CD8-positive, alpha-beta memory T cell (primary cell): ENCODE results near the gene ECSCR. TPM values are rescaled to one million over a fixed set of nuclear protein-coding genes. Genes with fewer than 3 reads are reported as not detected.
A peak's percentile ranks its signal among the peaks of the same experiment; 100 is the strongest.
"Not testable (repeated sequence)": the region's sequence is repeated elsewhere in the genome, so short reads cannot be mapped to it uniquely, and the experiment has no call there.

Experiments
- CTCF ChIA-PET: fragments of 350-600 bp; sonication (Branson Sonifier 250); formaldehyde crosslinking; loops from one replicate; lab custom pipeline; 2021; ENCODE audit warnings: antibody characterized with exemption; lab: Charles Lee
- POLR2A ChIA-PET: fragments of 350-600 bp; sonication (Branson Sonifier 250); formaldehyde crosslinking; loops from one replicate; lab custom pipeline; 2021; ENCODE audit warnings: antibody characterized with exemption; lab: Charles Lee
- DNase-seq, 5 donors: peaks; one replicate each; pipeline versions ENCODE4 v3.0.0 to v3.0.0-alpha.2; 2020 to 2022; ENCODE audit warnings: mixed read lengths in 1 of 5
- H3K27ac ChIP-seq: one replicate; pipeline ENCODE4 v1.7.0; 2013; ENCODE audit warnings: low read depth, mild to moderate bottlenecking, low read length, moderate library complexity
- H3K27me3 ChIP-seq: 2 replicates; pipeline ENCODE4 v1.7.0; 2013; ENCODE audit warnings: low read length, mild to moderate bottlenecking; ENCODE audit not compliant: insufficient read depth, poor library complexity, severe bottlenecking
- H3K36me3 ChIP-seq: 2 replicates; pipeline ENCODE4 v1.7.0; 2013; ENCODE audit warnings: mild to moderate bottlenecking, low read length, moderate library complexity; ENCODE audit not compliant: insufficient read depth
- H3K4me1 ChIP-seq: 2 replicates; pipeline ENCODE4 v1.7.0; 2013; ENCODE audit warnings: mild to moderate bottlenecking, low read length, moderate library complexity; ENCODE audit not compliant: insufficient read depth
- H3K4me3 ChIP-seq: 2 replicates; pipeline ENCODE4 v1.7.0; 2013; ENCODE audit warnings: mild to moderate bottlenecking, low read length
- H3K9me3 ChIP-seq: 2 replicates; pipeline ENCODE4 v1.7.0; 2013; ENCODE audit warnings: mild to moderate bottlenecking, low read length
- H3K27ac Mint-ChIP-seq, 8 donors: one replicate each; pipeline ENCODE4 v1.8.0; 2020 to 2021; ENCODE audit warnings: mixed read lengths in 8 of 8, mild to moderate bottlenecking in 6 of 8, inconsistent platforms in 3 of 8, moderate library complexity in 3 of 8
- H3K27me3 Mint-ChIP-seq, 2 donors: one replicate each; pipeline ENCODE4 v1.8.0; 2020 to 2021; ENCODE audit warnings: mixed read lengths in 2 of 2, mild to moderate bottlenecking in 1 of 2, moderate library complexity in 1 of 2
- H3K36me3 Mint-ChIP-seq, 3 donors: one replicate each; pipeline ENCODE4 v1.8.0; 2020 to 2021; ENCODE audit warnings: mixed read lengths in 3 of 3, inconsistent platforms in 1 of 3, mild to moderate bottlenecking in 1 of 3
- H3K4me1 Mint-ChIP-seq, 3 donors: one replicate each; pipeline ENCODE4 v1.8.0; 2020 to 2021; ENCODE audit warnings: mixed read lengths in 3 of 3, inconsistent platforms in 1 of 3, mild to moderate bottlenecking in 1 of 3
- H3K4me3 Mint-ChIP-seq, 7 donors: one replicate each; pipeline ENCODE4 v1.8.0; 2020 to 2021; ENCODE audit warnings: mixed read lengths in 7 of 7, mild to moderate bottlenecking in 6 of 7, moderate library complexity in 4 of 7, inconsistent platforms in 2 of 7
- H3K9me3 Mint-ChIP-seq, 5 donors: one replicate each; pipeline ENCODE4 v1.8.0; 2020 to 2022; ENCODE audit warnings: mixed read lengths in 5 of 5, mild to moderate bottlenecking in 3 of 5, moderate library complexity in 2 of 5, inconsistent platforms in 1 of 5
- polyA plus RNA-seq: library from polyadenylated mRNA; unstranded; fragments of 300-500 nt; fragmentation: Illumina TruSeq; gene quantifications from one replicate; pipeline ENCODE4 v1.2.3, GENCODE V29; 2021
- total RNA-seq, 2 experiments: library from RNA; stranded (reverse); gene quantifications; one replicate each; pipeline ENCODE4 v1.2.3, GENCODE V29; 2021

The ECSCR gene
- total and polyA plus RNA-seq, 3 experiments from 2014 or later: 0.82 to 0.83 TPM; not detected in 1

DNA sequence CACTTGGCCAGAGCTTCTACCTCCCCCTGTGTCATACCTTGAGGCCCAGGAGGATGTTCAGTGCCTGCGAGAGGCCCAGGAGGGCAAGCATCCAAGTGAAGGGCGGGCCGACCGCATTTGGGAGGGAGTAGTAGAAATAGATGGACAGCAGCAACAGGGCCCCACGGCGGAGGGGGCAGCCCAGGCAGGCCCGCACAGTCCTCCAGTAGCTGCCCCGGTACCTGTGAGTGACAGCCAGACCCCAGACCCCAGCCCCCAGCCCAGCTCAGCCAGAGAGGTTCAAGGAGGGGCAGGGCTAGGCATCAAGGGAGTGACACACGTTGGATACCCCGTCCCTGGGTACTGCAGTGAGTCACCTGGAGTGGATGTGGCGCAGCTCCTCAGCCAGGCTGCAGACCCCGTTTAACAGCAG lies 18.6 kb upstream of the ECSCR start:
- Mint-ChIP-seq H3K9me3 (no peaks in the 10 kb centered on the region), H3K4me1 (peaks cover 30 to 55% (median 52%) of the 10 kb centered on the region in 3 donors), H3K27ac (peak overlapping the region; percentile 75 to 97 (median 88)), H3K4me3 (peak overlapping the region; percentile 86 to 90 (median 88)), H3K36me3 (peaks cover 0 to 42% (median 4%) of the 10 kb centered on the region in 3 donors), H3K27me3 (no peaks in the 10 kb centered on the region)
- H3K27ac ChIP-seq: peak overlapping the region; percentile 82
- peaks cover 27% of the 10 kb centered on the region for H3K36me3 ChIP-seq
- ChIA-PET POLR2A (interaction anchor here (0.6 to 2.3 kb wide), 8 partner anchors 10 to 1016 kb away, joined by 3 to 18 read pairs (median 4); partner anchors contain the start of genes CXXC5, DNAJC18, EGR1 and SMIM33), CTCF (interaction anchor here (1.1 to 3.1 kb wide), 5 partner anchors 10 to 61 kb away, joined by 3 to 26 read pairs (median 7); partner anchors contain the start of gene SMIM33)
- no peak for DNase-seq
- peaks cover 56% of the 10 kb centered on the region for H3K4me1 ChIP-seq
- no peaks in the 10 kb centered on the region for H3K27me3 ChIP-seq
- peak overlapping the region; percentile 94 for H3K4me3 ChIP-seq
- H3K9me3 ChIP-seq: no peaks in the 10 kb centered on the region

DNA sequence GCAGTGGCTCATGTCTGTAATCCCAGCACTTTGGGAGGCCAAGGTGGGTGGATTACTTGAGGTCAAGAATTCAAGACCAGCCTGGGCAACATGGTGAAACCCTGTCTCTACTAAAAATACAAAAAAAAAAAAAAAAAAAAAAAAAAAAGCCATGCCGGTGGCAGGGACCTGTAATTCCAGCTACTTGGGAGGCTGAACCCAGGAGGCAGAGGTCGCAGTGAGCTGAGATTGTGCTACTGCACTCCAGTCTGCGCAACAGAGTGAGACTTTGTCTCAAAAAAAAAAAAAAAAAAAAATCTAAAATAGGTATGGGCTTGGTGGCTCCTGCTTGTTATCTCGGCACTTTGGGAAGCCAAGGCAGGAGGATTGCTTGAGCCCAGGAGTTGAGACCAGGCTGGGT lies 17.2 kb upstream of the ECSCR start:
- H3K27me3 ChIP-seq, H3K27me3 Mint-ChIP-seq, H3K27ac ChIP-seq, H3K9me3 ChIP-seq, H3K27ac Mint-ChIP-seq, H3K9me3 Mint-ChIP-seq, DNase-seq, H3K4me3 Mint-ChIP-seq, H3K4me3 ChIP-seq: not testable (repeated sequence)
- ChIA-PET CTCF (interaction anchor here (0.7 to 2.1 kb wide), 3 partner anchors 35 to 200 kb away, joined by 3 to 7 read pairs (median 4); no protein-coding TSS in a partner anchor), POLR2A (interaction anchor here (1.1 kb wide), 1 partner anchor 10 kb away, joined by 3 read pairs; no protein-coding TSS in a partner anchor)
- peaks cover 0 to 55% (median 9%) of the 10 kb centered on the region in 3 donors for H3K36me3 Mint-ChIP-seq
- H3K4me1 Mint-ChIP-seq: peaks cover 42 to 69% (median 61%) of the 10 kb centered on the region in 3 donors
- Histone ChIP-seq H3K36me3 (peaks cover 34% of the 10 kb centered on the region), H3K4me1 (peaks cover 70% of the 10 kb centered on the region)

DNA sequence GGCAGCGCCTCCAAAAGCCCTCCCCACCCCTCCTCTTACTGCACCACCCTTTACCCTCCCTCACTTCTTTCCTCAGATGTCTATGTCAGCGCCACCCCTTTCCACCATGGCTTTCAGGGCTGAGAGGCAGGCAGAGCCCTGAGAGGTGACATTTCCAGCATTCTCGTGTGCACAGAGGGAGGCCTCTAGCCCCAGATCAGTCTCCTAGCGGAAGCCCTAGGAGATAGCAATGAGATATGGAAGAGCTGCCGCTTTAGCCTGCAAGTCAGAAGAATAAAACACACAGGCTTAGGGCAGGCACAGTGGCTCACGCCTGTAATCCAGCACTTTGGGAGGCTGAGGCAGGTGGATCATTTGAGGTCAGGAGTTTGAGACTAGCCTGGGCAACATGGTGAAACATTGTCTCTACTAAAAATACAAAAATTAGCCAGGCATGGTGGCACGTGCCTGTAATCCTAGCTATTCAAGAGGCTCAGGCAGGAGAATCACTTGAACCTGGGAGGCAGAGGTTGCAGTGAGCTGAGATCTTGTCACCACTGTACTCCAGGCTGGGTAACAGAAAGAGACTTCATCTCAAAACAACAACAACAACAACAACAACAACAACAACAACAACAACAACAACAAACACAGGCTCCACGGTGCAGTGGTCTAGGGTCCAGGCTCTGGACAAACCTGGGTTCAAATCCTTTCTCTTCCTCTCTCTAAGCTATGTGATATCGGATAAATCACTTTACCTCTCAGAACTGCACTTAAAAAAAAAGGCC lies 16.3 kb upstream of the ECSCR start:
- H3K27me3 Mint-ChIP-seq, H3K27me3 ChIP-seq, H3K4me3 ChIP-seq, DNase-seq, H3K9me3 Mint-ChIP-seq, H3K9me3 ChIP-seq: not testable (repeated sequence)
- H3K4me3 Mint-ChIP-seq: peak overlapping the region in 5 of 7 donors; percentile 7 to 57 (median 41)
- ChIA-PET CTCF (interaction anchor here (0.9 to 2.1 kb wide), 4 partner anchors 8 to 56 kb away, joined by 3 to 7 read pairs (median 4); partner anchors contain the start of gene SMIM33), POLR2A (interaction anchor here (0.6 to 1.1 kb wide), 3 partner anchors 11 to 36 kb away, joined by 3 to 4 read pairs (median 3); no protein-coding TSS in a partner anchor)
- peaks cover 0 to 56% (median 9%) of the 10 kb centered on the region in 3 donors for H3K36me3 Mint-ChIP-seq
- H3K4me1 Mint-ChIP-seq: peaks cover 48 to 77% (median 69%) of the 10 kb centered on the region in 3 donors
- peak overlapping the region; percentile 22 to 82 (median 60) for H3K27ac Mint-ChIP-seq
- Histone ChIP-seq H3K27ac (peak overlapping the region; percentile 15), H3K36me3 (peaks cover 34% of the 10 kb centered on the region), H3K4me1 (peaks cover 79% of the 10 kb centered on the region)

DNA sequence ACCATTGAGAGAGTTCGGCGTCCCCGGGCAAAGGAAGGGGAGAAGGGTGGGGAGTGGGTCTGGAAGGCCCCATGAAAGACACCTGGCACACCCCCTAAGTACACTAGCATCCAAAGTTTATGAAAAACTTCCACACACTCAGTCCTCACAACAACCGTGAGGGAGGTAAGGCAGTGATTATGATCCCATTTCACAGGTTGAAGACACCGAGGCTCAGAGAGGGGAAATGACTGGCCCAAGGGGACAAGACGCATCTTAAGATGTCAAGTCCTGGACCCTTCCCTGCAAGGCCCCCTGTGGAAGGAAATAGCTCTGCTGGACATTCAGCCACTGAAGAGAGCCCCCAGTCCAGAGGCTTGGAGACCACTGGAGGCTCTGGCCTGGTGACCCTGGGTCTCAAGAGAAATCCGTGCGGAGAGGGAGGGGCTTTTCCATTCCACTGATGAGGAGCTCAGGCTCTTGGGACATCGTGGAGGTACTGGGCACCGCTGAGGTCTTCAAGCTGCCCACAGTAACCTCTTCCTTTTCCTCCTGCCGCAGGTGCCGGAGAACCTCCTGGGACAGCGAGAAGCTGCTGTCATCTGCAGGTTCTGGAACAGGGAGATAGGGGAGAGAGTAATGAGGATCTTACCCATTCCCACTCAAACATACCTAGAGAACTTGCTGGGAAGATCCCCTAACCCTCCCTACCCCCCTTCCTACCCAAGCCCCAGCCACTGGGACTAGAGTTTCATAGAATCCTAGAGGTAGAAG lies 13.5 kb upstream of the ECSCR start:
- no peak for DNase-seq
- H3K36me3 Mint-ChIP-seq: peaks cover 0 to 52% (median 9%) of the 10 kb centered on the region in 3 donors
- ChIA-PET CTCF (interaction anchor here (1.1 kb wide), 2 partner anchors 37 to 44 kb away, joined by 3 read pairs; partner anchors contain the start of gene DNAJC18), POLR2A (interaction anchor here (0.6 kb wide), 1 partner anchor 39 kb away, joined by 3 read pairs; no protein-coding TSS in a partner anchor)
- Histone ChIP-seq H3K4me1 (peaks cover 88% of the 10 kb centered on the region), H3K36me3 (peaks cover 34% of the 10 kb centered on the region), H3K27me3 (no peaks in the 10 kb centered on the region), H3K4me3 (no peak overlapping the region), H3K9me3 (no peaks in the 10 kb centered on the region), H3K27ac (peak overlapping the region; percentile 14)
- H3K27me3 Mint-ChIP-seq: no peaks in the 10 kb centered on the region
- H3K4me1 Mint-ChIP-seq: peaks cover 58 to 85% (median 80%) of the 10 kb centered on the region in 3 donors
- H3K27ac Mint-ChIP-seq: peak overlapping the region; percentile 48 to 89 (median 83)
- peak overlapping the region in 4 of 7 donors; percentile 14 to 69 (median 66) for H3K4me3 Mint-ChIP-seq
- no peaks in the 10 kb centered on the region for H3K9me3 Mint-ChIP-seq

DNA sequence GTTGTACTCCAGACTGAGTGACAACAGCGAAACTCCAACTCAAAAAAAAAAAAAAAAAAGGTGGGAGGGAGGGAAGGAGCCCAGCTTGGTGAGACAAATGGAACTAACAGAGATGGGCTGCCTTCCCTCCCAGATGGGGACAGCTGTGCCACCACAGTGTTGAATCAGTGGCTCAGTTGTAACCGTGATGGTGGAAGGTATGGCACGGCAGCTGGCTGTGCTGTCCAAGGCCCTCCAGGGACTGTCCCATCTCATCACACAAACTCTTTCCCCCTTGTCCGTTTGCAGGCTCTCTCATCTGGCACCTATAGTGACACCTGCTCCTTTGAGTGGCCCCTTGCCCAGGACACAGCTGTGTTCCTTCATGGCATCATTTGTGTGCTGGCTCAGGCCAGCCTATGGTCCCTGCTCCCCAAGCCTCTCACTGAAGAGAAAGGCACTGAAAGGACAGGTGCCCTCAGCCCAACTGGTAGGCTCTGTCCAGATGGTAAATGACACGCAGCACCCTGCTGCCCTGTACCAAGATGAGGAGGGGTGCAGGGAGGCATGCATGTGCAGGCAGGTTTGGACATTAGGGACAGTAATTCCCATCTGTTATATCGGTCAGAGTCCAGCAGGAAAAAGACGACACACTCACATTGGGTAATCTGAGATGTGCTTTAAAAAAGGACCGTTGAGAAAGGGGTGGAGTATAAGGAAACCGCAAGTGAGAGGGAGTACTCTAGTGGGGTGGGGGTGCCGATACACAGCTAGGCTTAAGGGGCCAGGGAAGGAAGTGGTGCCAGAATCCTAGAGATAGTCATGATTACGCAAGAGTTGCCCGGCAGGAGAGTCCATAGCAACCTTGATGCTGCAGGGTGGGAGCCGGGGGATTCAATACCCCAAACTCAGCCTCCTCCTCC lies 12.6 kb upstream of the ECSCR start:
- Mint-ChIP-seq H3K27me3 (no peaks in the 10 kb centered on the region), H3K4me3 (peak overlapping the region; percentile 11 to 69 (median 60)), H3K9me3 (no peaks in the 10 kb centered on the region), H3K27ac (peak overlapping the region; percentile 48 to 89 (median 84)), H3K36me3 (peaks cover 0 to 44% (median 7%) of the 10 kb centered on the region in 3 donors), H3K4me1 (peaks cover 61 to 85% (median 80%) of the 10 kb centered on the region in 3 donors)
- H3K4me1 ChIP-seq: peaks cover 86% of the 10 kb centered on the region
- H3K36me3 ChIP-seq: peaks cover 27% of the 10 kb centered on the region
- ChIA-PET CTCF (interaction anchor here (1.1 to 1.2 kb wide), 2 partner anchors 43 to 53 kb away, joined by 3 read pairs; no protein-coding TSS in a partner anchor), POLR2A (no interaction called here)
- no peaks in the 10 kb centered on the region for H3K9me3 ChIP-seq
- H3K27me3 ChIP-seq: no peaks in the 10 kb centered on the region
- H3K4me3 ChIP-seq: peak overlapping the region; percentile 46
- peak in 2 of 5 donors; percentile 13 to 27 for DNase-seq
- H3K27ac ChIP-seq: peak overlapping the region; percentile 21

DNA sequence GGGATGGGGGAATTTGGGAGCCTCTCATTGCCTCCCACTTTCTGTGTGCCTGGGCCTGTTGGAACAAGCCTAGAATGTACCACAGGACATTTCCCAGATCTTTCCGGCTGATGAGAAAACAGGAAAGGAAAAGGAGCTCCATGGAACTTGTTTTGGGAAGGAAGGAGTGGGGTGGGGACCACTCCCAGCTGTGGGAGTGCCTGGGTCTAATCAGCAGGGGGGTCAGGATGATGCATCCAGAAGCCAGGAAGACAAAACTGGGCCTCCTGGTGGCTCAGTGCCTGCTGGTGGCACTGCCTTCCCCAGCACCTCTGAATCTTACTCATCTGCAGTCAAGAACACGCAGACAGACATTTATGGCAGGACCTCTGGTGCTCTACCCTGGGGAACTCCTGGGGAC lies 11.0 kb upstream of the ECSCR start:
- H3K9me3 ChIP-seq: no peaks in the 10 kb centered on the region
- Mint-ChIP-seq H3K9me3 (no peaks in the 10 kb centered on the region), H3K4me3 (peak overlapping the region in 2 of 7 donors; percentile 9 to 28), H3K4me1 (peaks cover 69 to 92% (median 87%) of the 10 kb centered on the region in 3 donors), H3K27me3 (no peaks in the 10 kb centered on the region), H3K27ac (peak overlapping the region in 7 of 8 donors; percentile 7 to 96 (median 61)), H3K36me3 (peaks cover 0 to 35% (median 5%) of the 10 kb centered on the region in 3 donors)
- ChIA-PET POLR2A (interaction anchor here (1.4 kb wide), 1 partner anchor 8 kb away, joined by 5 read pairs; no protein-coding TSS in a partner anchor), CTCF (interaction anchor here (0.7 kb wide), 1 partner anchor 51 kb away, joined by 3 read pairs; no protein-coding TSS in a partner anchor)
- no peak for DNase-seq
- no peak overlapping the region for H3K4me3 ChIP-seq
- peaks cover 20% of the 10 kb centered on the region for H3K36me3 ChIP-seq
- peak overlapping the region; percentile 17 for H3K27ac ChIP-seq
- H3K27me3 ChIP-seq: no peaks in the 10 kb centered on the region
- peaks cover 89% of the 10 kb centered on the region for H3K4me1 ChIP-seq
